Gastroesophageal sphincter (tissue), 3 donors: Measurements from ENCODE around the gene CACNA2D3.

Experiments used
- CTCF ChIP-seq, 4 experiments: fragments of 200-600 bp in 2 of 4; fragments of 450-650 bp in 2 of 4; sonication (generic) in 1 of 4; IDR thresholded peaks; one replicate each; pipeline ENCODE4 v1.5.1; 2017 to 2019; ENCODE audit warnings: antibody characterized with exemption in 4 of 4, mild to moderate bottlenecking in 2 of 4, moderate library complexity in 2 of 4
- EP300 ChIP-seq: sonication (generic); formaldehyde crosslinking; IDR thresholded peaks from one replicate; pipeline ENCODE4 v1.6.1; 2017; ENCODE audit warnings: antibody characterized with exemption, mild to moderate bottlenecking
- POLR2A ChIP-seq, 2 donors: fragments of 450-650 bp; IDR thresholded peaks; one replicate each; pipeline ENCODE4 v1.6.1; 2017; ENCODE audit warnings: antibody characterized with exemption in 2 of 2, mild to moderate bottlenecking in 2 of 2, moderate library complexity in 1 of 2
- POLR2AphosphoS5 ChIP-seq: sonication (generic); formaldehyde crosslinking; IDR thresholded peaks from one replicate; pipeline ENCODE4 v1.6.1; 2017; ENCODE audit warnings: antibody characterized with exemption

DNA sequence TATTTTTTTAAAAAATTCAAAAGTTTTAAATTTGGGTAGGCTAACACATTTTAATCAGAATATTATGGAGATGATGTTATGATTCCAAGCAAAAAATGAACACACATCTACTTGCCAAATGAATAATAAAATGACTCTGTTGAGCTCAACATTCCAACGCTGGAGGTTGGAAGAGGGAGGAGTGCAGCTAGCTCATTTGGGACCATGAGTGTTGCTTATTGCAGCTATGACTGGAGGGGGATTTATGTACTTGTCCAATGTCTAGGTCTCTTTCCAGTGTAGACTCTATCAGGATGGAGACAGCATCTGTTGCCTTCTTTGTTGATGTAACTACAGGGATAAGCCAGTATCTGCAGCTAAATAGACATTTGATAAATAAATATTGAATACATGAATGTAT, 310.6 kb downstream of the CACNA2D3 start:
- TF ChIP-seq POLR2A (IDR thresholded peaks at IDR 0.05) (no peak), POLR2AphosphoS5 (no peak), CTCF (IDR thresholded peaks at IDR 0.05) (no peak), EP300 (no peak)
